ENCODE data around the gene B4GALT5. TPM values are rescaled to one million over a fixed set of nuclear protein-coding genes. Genes with fewer than 3 reads are reported as not detected.

B4GALT5 gene
- total and polyA plus RNA-seq, 4 experiments from 2014 or later, result 0.43 to 6.2 (median 4.0) TPM

DNA sequence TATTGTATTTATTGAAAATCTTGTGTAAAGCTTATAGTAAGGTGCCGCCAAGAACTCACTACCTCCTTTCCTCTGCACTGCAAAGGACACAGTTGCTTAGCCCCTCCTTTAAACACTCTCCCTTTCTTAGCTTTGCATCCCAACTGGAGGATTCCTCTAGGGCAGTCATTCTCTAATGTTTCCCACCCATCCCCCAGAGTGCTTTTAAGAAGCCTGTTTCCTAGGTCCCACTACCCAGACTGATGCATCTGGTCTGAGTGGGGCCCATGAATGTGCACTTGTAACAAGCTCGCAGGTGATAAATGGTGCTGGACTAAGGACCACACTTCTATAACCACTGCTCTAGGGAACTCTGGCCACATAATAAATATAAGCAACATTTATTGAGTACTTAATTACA, 55.2 kb downstream of the B4GALT5 start:
- intact Hi-C loops (cut with micrococcal nuclease), result no loop called here

DNA sequence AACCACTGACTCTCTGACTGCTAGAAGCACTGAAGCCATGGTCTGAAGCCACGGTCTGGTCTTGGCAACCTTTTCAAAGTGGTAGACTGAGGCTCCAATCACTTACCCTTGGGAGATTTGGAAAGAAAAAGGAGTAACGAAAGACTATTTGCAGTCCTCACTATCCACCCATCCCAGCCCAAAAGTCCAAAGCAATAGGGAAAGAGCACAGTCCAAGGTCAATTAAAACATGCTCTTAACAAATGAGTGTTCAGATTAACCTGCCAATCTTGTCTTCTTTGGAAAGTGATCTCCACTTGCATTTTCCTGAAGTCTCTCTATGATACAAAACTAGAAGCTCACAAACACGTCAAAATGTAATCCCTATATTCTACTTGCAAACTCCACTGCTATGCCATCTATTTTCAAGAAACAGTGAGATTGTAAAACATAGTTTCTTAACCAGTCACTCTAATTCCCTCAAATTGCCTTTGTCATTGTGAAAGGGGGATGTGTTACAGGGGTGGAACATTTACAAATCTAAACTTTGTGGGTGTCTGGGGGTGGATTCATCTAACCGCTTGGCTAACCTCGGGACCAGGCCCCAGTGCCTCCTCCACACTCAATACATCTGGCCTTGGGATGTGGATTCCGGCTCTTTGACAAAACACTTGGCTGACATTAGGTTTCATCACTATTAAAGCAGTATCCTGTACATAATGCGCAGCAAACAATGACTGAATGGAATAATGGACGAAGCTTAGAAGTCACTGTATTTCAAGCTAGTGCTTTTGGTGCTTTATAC, 56.4 kb downstream of the B4GALT5 start:
- Mint-ChIP-seq H3K27me3 (no peaks in the 10 kb centered on the region), H3K4me1 (peaks cover 3 to 13% (median 8%) of the 10 kb centered on the region in 4 donors), H3K9me3 (peaks cover 0 to 2% (median 0%) of the 10 kb centered on the region in 8 donors), H3K4me3 (no peak overlapping the region), H3K36me3 (peaks cover 28 to 33% of the 10 kb centered on the region in 2 donors), H3K27ac (peak overlapping the region in 1 of 7 donors; percentile 75)
- Histone ChIP-seq H3K27ac (ENCODE audit: low read depth, low read length) (no peak overlapping the region), H3K4me1 (ENCODE audit: insufficient read depth, low read length) (peaks cover 4% of the 10 kb centered on the region), H3K4me3 (ENCODE audit: low read length in 2 of 2) (no peak overlapping the region), H3K36me3 (ENCODE audit: insufficient read depth, low read length) (peaks cover 9% of the 10 kb centered on the region), H3K27me3 (ENCODE audit: insufficient read depth, low read length) (no peaks in the 10 kb centered on the region), H3K9me3 (ENCODE audit: control insufficient read depth in 1 of 2, low read length in 2 of 2) (no peaks in the 10 kb centered on the region)
- intact Hi-C loops (cut with micrococcal nuclease), result no loop called here
- ChIA-PET POLR2A (ENCODE audit: partially characterized antibody) (interaction anchor here (3.8 kb wide), 1 partner anchor 18 kb away, joined by 11 read pairs; no protein-coding TSS in a partner anchor), CTCF (ENCODE audit: partially characterized antibody) (interaction anchor here (1.1 to 1.5 kb wide), 2 partner anchors 11 to 19 kb away, joined by 3 to 5 read pairs; no protein-coding TSS in a partner anchor)
- DNase-seq, result no peak

More for the DNA sequence above, 55.2 kb downstream of the B4GALT5 start:
- H3K36me3 Mint-ChIP-seq, result peaks cover 20 to 27% of the 10 kb centered on the region in 2 donors
- Histone ChIP-seq H3K36me3 (ENCODE audit: insufficient read depth, low read length) (no peaks in the 10 kb centered on the region), H3K27ac (ENCODE audit: low read depth, low read length) (no peak overlapping the region), H3K27me3 (ENCODE audit: insufficient read depth, low read length) (no peaks in the 10 kb centered on the region), H3K9me3 (ENCODE audit: control insufficient read depth in 1 of 2, low read length in 2 of 2) (no peaks in the 10 kb centered on the region), H3K4me3 (ENCODE audit: low read length in 2 of 2) (no peak overlapping the region), H3K4me1 (ENCODE audit: insufficient read depth, low read length) (peaks cover 4% of the 10 kb centered on the region)
- no peak overlapping the region for H3K27ac Mint-ChIP-seq
- ChIA-PET CTCF (ENCODE audit: partially characterized antibody) (interaction anchor here (1.5 kb wide), 1 partner anchor 10 kb away, joined by 5 read pairs; no protein-coding TSS in a partner anchor), POLR2A (ENCODE audit: partially characterized antibody) (interaction anchor here (3.8 kb wide), 1 partner anchor 17 kb away, joined by 11 read pairs; no protein-coding TSS in a partner anchor)
- H3K4me3 Mint-ChIP-seq, result no peak overlapping the region
- no peaks in the 10 kb centered on the region for H3K27me3 Mint-ChIP-seq
- peaks cover 8 to 22% (median 15%) of the 10 kb centered on the region in 4 donors for H3K4me1 Mint-ChIP-seq
- no peak for DNase-seq
- H3K9me3 Mint-ChIP-seq, result peaks cover 0 to 2% (median 0%) of the 10 kb centered on the region in 8 donors

DNA sequence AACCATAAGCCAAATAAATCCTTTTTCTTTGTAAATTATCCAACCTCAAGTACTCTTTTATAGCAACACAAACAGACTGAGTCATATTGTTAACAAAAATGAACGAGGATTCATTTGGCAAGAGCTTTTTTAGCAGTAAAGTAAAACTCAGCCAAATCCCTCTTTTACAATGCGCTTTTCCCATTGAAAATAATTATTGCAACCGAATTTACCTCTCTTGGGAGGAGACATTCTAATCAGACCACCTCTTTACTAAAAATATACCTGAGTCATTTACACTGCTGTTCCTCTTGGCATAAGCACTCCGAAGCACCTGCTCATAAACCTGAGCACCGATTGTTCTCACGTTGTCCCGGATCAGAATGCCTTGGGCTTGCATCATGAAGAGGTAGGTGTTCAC, 57.4 kb downstream of the B4GALT5 start:
- DNase-seq, result no peak
- Mint-ChIP-seq H3K27ac (peak overlapping the region in 2 of 7 donors; percentile 25 to 37), H3K9me3 (peaks cover 0 to 2% (median 0%) of the 10 kb centered on the region in 8 donors), H3K36me3 (peaks cover 28 to 37% of the 10 kb centered on the region in 2 donors), H3K27me3 (no peaks in the 10 kb centered on the region), H3K4me1 (peaks cover 0 to 8% (median 4%) of the 10 kb centered on the region in 4 donors), H3K4me3 (no peak overlapping the region)
- no peaks in the 10 kb centered on the region for H3K9me3 ChIP-seq (ENCODE audit: control insufficient read depth in 1 of 2, low read length in 2 of 2)
- ChIA-PET CTCF (ENCODE audit: partially characterized antibody) (interaction anchor here (1.1 kb wide), 1 partner anchor 20 kb away, joined by 3 read pairs; no protein-coding TSS in a partner anchor), POLR2A (ENCODE audit: partially characterized antibody) (interaction anchor here (3.8 kb wide), 1 partner anchor 19 kb away, joined by 11 read pairs; no protein-coding TSS in a partner anchor)
- no peaks in the 10 kb centered on the region for H3K27me3 ChIP-seq (ENCODE audit: insufficient read depth, low read length)
- intact Hi-C loops (cut with micrococcal nuclease), result no loop called here
- H3K36me3 ChIP-seq (ENCODE audit: insufficient read depth, low read length), result peaks cover 11% of the 10 kb centered on the region
- H3K4me3 ChIP-seq (ENCODE audit: low read length in 2 of 2), result no peak overlapping the region
- H3K27ac ChIP-seq (ENCODE audit: low read depth, low read length), result no peak overlapping the region
- H3K4me1 ChIP-seq (ENCODE audit: insufficient read depth, low read length), result no peaks in the 10 kb centered on the region

DNA sequence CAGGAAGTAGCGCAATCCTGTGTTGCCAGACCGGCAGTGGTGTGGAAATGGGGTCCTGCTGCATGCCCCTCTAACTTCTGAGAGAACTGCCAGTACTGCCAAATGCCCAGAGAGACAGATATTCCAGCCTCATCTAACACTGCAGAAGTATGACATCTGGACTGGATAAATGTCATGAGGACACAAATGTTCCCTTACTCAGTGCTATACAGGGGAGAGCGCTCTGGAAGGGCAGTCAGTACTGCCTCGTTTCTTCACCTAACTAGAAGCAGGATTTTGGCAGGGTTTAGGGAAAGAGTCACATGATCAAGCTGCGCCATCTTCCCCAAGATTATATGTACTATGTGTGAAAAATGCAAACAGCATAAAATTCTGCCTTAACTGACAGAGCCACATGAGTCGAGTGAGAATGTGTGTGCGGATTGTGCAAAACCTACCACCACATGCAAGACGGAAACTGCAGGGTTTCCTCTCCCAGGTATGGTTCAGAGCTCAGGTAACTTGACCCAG, 59.7 kb downstream of the B4GALT5 start:
- Histone ChIP-seq H3K27ac (ENCODE audit: low read depth, low read length) (no peak overlapping the region), H3K4me1 (ENCODE audit: insufficient read depth, low read length) (no peaks in the 10 kb centered on the region), H3K36me3 (ENCODE audit: insufficient read depth, low read length) (peaks cover 11% of the 10 kb centered on the region), H3K4me3 (ENCODE audit: low read length in 2 of 2) (no peak overlapping the region), H3K9me3 (ENCODE audit: control insufficient read depth in 1 of 2, low read length in 2 of 2) (no peaks in the 10 kb centered on the region), H3K27me3 (ENCODE audit: insufficient read depth, low read length) (no peaks in the 10 kb centered on the region)
- intact Hi-C loops (cut with micrococcal nuclease), result no loop called here
- no peaks in the 10 kb centered on the region for H3K27me3 Mint-ChIP-seq
- peaks cover 29 to 37% of the 10 kb centered on the region in 2 donors for H3K36me3 Mint-ChIP-seq
- ChIA-PET POLR2A (ENCODE audit: partially characterized antibody) (no interaction called here), CTCF (ENCODE audit: partially characterized antibody) (no interaction called here)
- peaks cover 0 to 8% (median 4%) of the 10 kb centered on the region in 4 donors for H3K4me1 Mint-ChIP-seq
- H3K4me3 Mint-ChIP-seq, result no peak overlapping the region
- DNase-seq, result no peak
- peaks cover 0 to 2% (median 0%) of the 10 kb centered on the region in 8 donors for H3K9me3 Mint-ChIP-seq
- H3K27ac Mint-ChIP-seq, result no peak overlapping the region

- peaks cover 22% of the 10 kb centered on the region for H3K36me3 ChIP-seq (ENCODE audit: insufficient read depth, low read length)
- Mint-ChIP-seq H3K27me3 (no peaks in the 10 kb centered on the region), H3K9me3 (no peaks in the 10 kb centered on the region), H3K27ac (peak overlapping the region in 1 of 7 donors; percentile 35), H3K4me3 (no peak overlapping the region), H3K4me1 (peaks cover 0 to 2% (median 0%) of the 10 kb centered on the region in 4 donors), H3K36me3 (peaks cover 41 to 42% of the 10 kb centered on the region in 2 donors)
- intact Hi-C loops (cut with micrococcal nuclease), result no loop called here
- DNase-seq, result no peak
- no peak overlapping the region for H3K4me3 ChIP-seq (ENCODE audit: low read length in 2 of 2)
- POLR2A ChIA-PET (ENCODE audit: partially characterized antibody), result interaction anchor here (0.6 to 1.4 kb wide), 2 partner anchors 20 to 34 kb away, joined by 3 read pairs; no protein-coding TSS in a partner anchor
- no peak overlapping the region for H3K27ac ChIP-seq (ENCODE audit: low read depth, low read length)
- H3K27me3 ChIP-seq (ENCODE audit: insufficient read depth, low read length), result no peaks in the 10 kb centered on the region
- no peaks in the 10 kb centered on the region for H3K4me1 ChIP-seq (ENCODE audit: insufficient read depth, low read length)
- CTCF ChIA-PET (ENCODE audit: partially characterized antibody), result no interaction called here
- H3K9me3 ChIP-seq (ENCODE audit: control insufficient read depth in 1 of 2, low read length in 2 of 2), result no peaks in the 10 kb centered on the region
Measured at GRCh38 chr20:49649672-49650071, 64.0 kb downstream of the B4GALT5 start.

- ChIA-PET POLR2A (ENCODE audit: partially characterized antibody) (no interaction called here), CTCF (ENCODE audit: partially characterized antibody) (no interaction called here)
- Mint-ChIP-seq H3K4me3 (no peak overlapping the region), H3K9me3 (no peaks in the 10 kb centered on the region), H3K27me3 (no peaks in the 10 kb centered on the region), H3K27ac (peak overlapping the region in 1 of 7 donors; percentile 27), H3K4me1 (peaks cover 0 to 2% (median 0%) of the 10 kb centered on the region in 4 donors), H3K36me3 (peaks cover 37 to 38% of the 10 kb centered on the region in 2 donors)
- no peak for DNase-seq
- Histone ChIP-seq H3K36me3 (ENCODE audit: insufficient read depth, low read length) (peaks cover 23% of the 10 kb centered on the region), H3K4me1 (ENCODE audit: insufficient read depth, low read length) (no peaks in the 10 kb centered on the region), H3K4me3 (ENCODE audit: low read length in 2 of 2) (no peak overlapping the region), H3K27ac (ENCODE audit: low read depth, low read length) (no peak overlapping the region), H3K27me3 (ENCODE audit: insufficient read depth, low read length) (no peaks in the 10 kb centered on the region), H3K9me3 (ENCODE audit: control insufficient read depth in 1 of 2, low read length in 2 of 2) (no peaks in the 10 kb centered on the region)
- intact Hi-C loops (cut with micrococcal nuclease), result no loop called here
Measured at GRCh38 chr20:49647550-49647949, 66.1 kb downstream of the B4GALT5 start.

GRCh38 chr20:49646528-49646927, 67.2 kb downstream of the B4GALT5 start:
- POLR2A ChIA-PET (ENCODE audit: partially characterized antibody), result no interaction called here
- Mint-ChIP-seq H3K36me3 (peaks cover 42 to 47% of the 10 kb centered on the region in 2 donors), H3K9me3 (no peaks in the 10 kb centered on the region), H3K27ac (peak overlapping the region in 1 of 7 donors; percentile 11), H3K4me3 (no peak overlapping the region), H3K4me1 (peaks cover 0 to 5% (median under 1%) of the 10 kb centered on the region in 4 donors), H3K27me3 (no peaks in the 10 kb centered on the region)
- Histone ChIP-seq H3K36me3 (ENCODE audit: insufficient read depth, low read length) (peaks cover 23% of the 10 kb centered on the region), H3K4me3 (ENCODE audit: low read length in 2 of 2) (no peak overlapping the region), H3K27ac (ENCODE audit: low read depth, low read length) (no peak overlapping the region), H3K27me3 (ENCODE audit: insufficient read depth, low read length) (no peaks in the 10 kb centered on the region), H3K4me1 (ENCODE audit: insufficient read depth, low read length) (peaks cover 8% of the 10 kb centered on the region), H3K9me3 (ENCODE audit: control insufficient read depth in 1 of 2, low read length in 2 of 2) (no peaks in the 10 kb centered on the region)
- DNase-seq, result no peak
- intact Hi-C loops (cut with micrococcal nuclease), result no loop called here
- CTCF ChIA-PET (ENCODE audit: partially characterized antibody), result no interaction called here
